H9 (cell line): ENCODE data around the gene CHMP4A. TPM values are rescaled to one million over a fixed set of nuclear protein-coding genes. Genes with fewer than 3 reads are reported as not detected.

Experiments
- DNase-seq: peaks from one replicate; pipeline ENCODE4 v3.0.0-alpha.2; 2017
- H2AFZ ChIP-seq: one replicate; pipeline ENCODE4 v1.6.1; 2013; ENCODE audit warnings: mild to moderate bottlenecking, low read length, control low read depth, moderate library complexity
- H2AK5ac ChIP-seq: 2 replicates; pipeline ENCODE4 v1.6.1; 2013; ENCODE audit warnings: low read length, control low read depth, mixed read lengths; ENCODE audit not compliant: insufficient read length
- H2BK120ac ChIP-seq: one replicate; pipeline ENCODE4 v1.6.1; 2013; ENCODE audit warnings: low read depth, mild to moderate bottlenecking, low read length, control low read depth, inconsistent platforms; ENCODE audit not compliant: poor library complexity, severe bottlenecking
- H2BK12ac ChIP-seq: 2 replicates; pipeline ENCODE4 v1.6.1; 2013; ENCODE audit warnings: low read length, control low read depth, mixed read lengths, low read depth; ENCODE audit not compliant: insufficient read length
- H2BK15ac ChIP-seq: 2 replicates; pipeline ENCODE4 v1.6.1; 2013; ENCODE audit warnings: low read depth, low read length, control low read depth
- H2BK20ac ChIP-seq: one replicate; pipeline ENCODE4 v1.6.1; 2013; ENCODE audit warnings: low read depth, mild to moderate bottlenecking, low read length, control low read depth, inconsistent platforms; ENCODE audit not compliant: poor library complexity, severe bottlenecking
- H2BK5ac ChIP-seq: 2 replicates; pipeline ENCODE4 v1.6.1; 2013; ENCODE audit warnings: low read length, control low read depth, mixed read lengths; ENCODE audit not compliant: insufficient read length
- H3K14ac ChIP-seq: 2 replicates; pipeline ENCODE4 v1.6.1; 2013; ENCODE audit warnings: low read length, control low read depth; ENCODE audit not compliant: insufficient read depth
- H3K18ac ChIP-seq: 2 replicates; pipeline ENCODE4 v1.6.1; 2013; ENCODE audit warnings: low read depth, mild to moderate bottlenecking, mixed read lengths, low read length, control low read depth; ENCODE audit not compliant: insufficient read length
- H3K23ac ChIP-seq: 2 replicates; pipeline ENCODE4 v1.6.1; 2013; ENCODE audit warnings: low read length, control low read depth, mixed read lengths, low read depth; ENCODE audit not compliant: insufficient read length
- H3K23me2 ChIP-seq: 2 replicates; pipeline ENCODE4 v1.6.1; 2013; ENCODE audit warnings: low read depth, mild to moderate bottlenecking, mixed read lengths, low read length, control low read depth; ENCODE audit not compliant: insufficient read length, poor library complexity, severe bottlenecking
- H3K27ac ChIP-seq: 2 replicates; pipeline ENCODE4 v1.5.1; 2013; ENCODE audit warnings: low read length, control low read depth, mixed read lengths, low read depth; ENCODE audit not compliant: insufficient read length
- H3K27me3 ChIP-seq: 2 replicates; pipeline ENCODE4 v1.6.1; 2013; ENCODE audit warnings: low read length, control low read depth, inconsistent platforms; ENCODE audit not compliant: insufficient read depth
- H3K4ac ChIP-seq: 2 replicates; pipeline ENCODE4 v1.6.1; 2013; ENCODE audit warnings: low read depth, mild to moderate bottlenecking, control low read depth, inconsistent platforms, low read length, moderate library complexity
- H3K4me1 ChIP-seq: 2 replicates; pipeline ENCODE4 v1.6.1; 2013; ENCODE audit warnings: low read length, control low read depth, inconsistent platforms; ENCODE audit not compliant: insufficient read depth
- H3K4me2 ChIP-seq: 2 replicates; pipeline ENCODE4 v1.6.1; 2013; ENCODE audit warnings: low read length, control low read depth, mixed read lengths; ENCODE audit not compliant: insufficient read length, insufficient read depth
- H3K56ac ChIP-seq: 2 replicates; pipeline ENCODE4 v1.6.1; 2013; ENCODE audit warnings: low read depth, mild to moderate bottlenecking, mixed read lengths, low read length, control low read depth; ENCODE audit not compliant: insufficient read length
- H3K79me1 ChIP-seq: 2 replicates; pipeline ENCODE4 v1.6.1; 2013; ENCODE audit warnings: low read depth, mild to moderate bottlenecking, moderate library complexity, low read length, control low read depth, inconsistent platforms; ENCODE audit not compliant: insufficient read depth, poor library complexity, severe bottlenecking
- H3K79me2 ChIP-seq: 2 replicates; pipeline ENCODE4 v1.6.1; 2013; ENCODE audit warnings: low read length, control low read depth, inconsistent platforms; ENCODE audit not compliant: insufficient read depth
- H3K9ac ChIP-seq: 2 replicates; pipeline ENCODE4 v1.6.1; 2013; ENCODE audit warnings: low read length, control low read depth, mixed read lengths; ENCODE audit not compliant: insufficient read length; ENCODE audit errors: extremely low read depth
- H3K9me3 ChIP-seq: one replicate; pipeline ENCODE4 v1.6.1; 2013; ENCODE audit warnings: low read depth, low read length, inconsistent platforms; ENCODE audit not compliant: control insufficient read depth
- H3T11ph ChIP-seq: one replicate; pipeline ENCODE4 v1.6.1; 2013; ENCODE audit warnings: mild to moderate bottlenecking, low read length, control low read depth, inconsistent platforms
- H4K20me1 ChIP-seq: one replicate; pipeline ENCODE4 v1.6.1; 2013; ENCODE audit not compliant: control insufficient read depth, insufficient read length, insufficient read depth
- H4K5ac ChIP-seq: 2 replicates; pipeline ENCODE4 v1.6.1; 2013; ENCODE audit warnings: low read depth, mild to moderate bottlenecking, mixed read lengths, low read length, control low read depth; ENCODE audit not compliant: insufficient read length
- H4K8ac ChIP-seq: replicated peaks from 2 replicates; pipeline ENCODE4 v1.6.1; 2013; ENCODE audit warnings: low read length, control low read depth, mixed read lengths, low read depth; ENCODE audit not compliant: insufficient read length
- H4K91ac ChIP-seq: 2 replicates; pipeline ENCODE4 v1.6.1; 2013; ENCODE audit warnings: low read depth, mild to moderate bottlenecking, moderate library complexity, mixed read lengths, low read length, control low read depth; ENCODE audit not compliant: insufficient read length
- H3K27ac Mint-ChIP-seq, 3 experiments: 2 replicates in 2 of 3; 3 replicates in 1 of 3; pipeline ENCODE4 v1.8.0; 2020 to 2021; ENCODE audit warnings: mixed read lengths in 3 of 3, mild to moderate bottlenecking in 1 of 3, moderate library complexity in 1 of 3
- H3K27me3 Mint-ChIP-seq: 2 replicates; pipeline ENCODE4 v1.8.0; 2021; ENCODE audit warnings: low read depth, mild to moderate bottlenecking, moderate library complexity, mixed read lengths
- H3K36me3 Mint-ChIP-seq, 3 experiments: 2 replicates in 2 of 3; 3 replicates in 1 of 3; pipeline ENCODE4 v1.8.0; 2020 to 2021; ENCODE audit warnings: low read depth in 3 of 3, mixed read lengths in 3 of 3; ENCODE audit not compliant: insufficient read depth in 1 of 3
- H3K4me1 Mint-ChIP-seq, 2 experiments: 2 replicates each; pipeline ENCODE4 v1.8.0; 2020; ENCODE audit warnings: mixed read lengths in 2 of 2
- H3K4me3 Mint-ChIP-seq, 2 experiments: 2 replicates in 1 of 2; 3 replicates in 1 of 2; pipeline ENCODE4 v1.8.0; 2020 to 2021; ENCODE audit warnings: mild to moderate bottlenecking in 2 of 2, mixed read lengths in 2 of 2, moderate library complexity in 1 of 2
- H3K9me3 Mint-ChIP-seq, 2 experiments: 2 replicates in 1 of 2; 3 replicates in 1 of 2; pipeline ENCODE4 v1.8.0; 2020; ENCODE audit warnings: mild to moderate bottlenecking in 2 of 2, mixed read lengths in 2 of 2, moderate library complexity in 1 of 2
- CTCF ChIP-seq: fragments of 200-600 bp; sonication (generic); conservative IDR thresholded peaks from 3 replicates; pipeline ENCODE4 v1.8.0; 2021; ENCODE audit warnings: antibody characterized with exemption, mild to moderate bottlenecking
- WGBS: extraction: QIAGEN DNeasy Blood & Tissue Kit; methylation state at CpG from one replicate; pipeline ENCODE4 v1.1.7; 2013; ENCODE audit warnings: missing lambda C conversion rate, low lambda C conversion rate, mixed read lengths; ENCODE audit not compliant: insufficient read length; ENCODE audit errors: extremely low coverage; 5-methylcytosine and 5-hydroxymethylcytosine counted together
- total RNA-seq: library from RNA; stranded (reverse); gene quantifications from 2 replicates; pipeline ENCODE4 v1.2.1, GENCODE V29; 2021

Gene CHMP4A
- total RNA-seq, 1 experiment from 2014 or later: 46.2 TPM

DNA sequence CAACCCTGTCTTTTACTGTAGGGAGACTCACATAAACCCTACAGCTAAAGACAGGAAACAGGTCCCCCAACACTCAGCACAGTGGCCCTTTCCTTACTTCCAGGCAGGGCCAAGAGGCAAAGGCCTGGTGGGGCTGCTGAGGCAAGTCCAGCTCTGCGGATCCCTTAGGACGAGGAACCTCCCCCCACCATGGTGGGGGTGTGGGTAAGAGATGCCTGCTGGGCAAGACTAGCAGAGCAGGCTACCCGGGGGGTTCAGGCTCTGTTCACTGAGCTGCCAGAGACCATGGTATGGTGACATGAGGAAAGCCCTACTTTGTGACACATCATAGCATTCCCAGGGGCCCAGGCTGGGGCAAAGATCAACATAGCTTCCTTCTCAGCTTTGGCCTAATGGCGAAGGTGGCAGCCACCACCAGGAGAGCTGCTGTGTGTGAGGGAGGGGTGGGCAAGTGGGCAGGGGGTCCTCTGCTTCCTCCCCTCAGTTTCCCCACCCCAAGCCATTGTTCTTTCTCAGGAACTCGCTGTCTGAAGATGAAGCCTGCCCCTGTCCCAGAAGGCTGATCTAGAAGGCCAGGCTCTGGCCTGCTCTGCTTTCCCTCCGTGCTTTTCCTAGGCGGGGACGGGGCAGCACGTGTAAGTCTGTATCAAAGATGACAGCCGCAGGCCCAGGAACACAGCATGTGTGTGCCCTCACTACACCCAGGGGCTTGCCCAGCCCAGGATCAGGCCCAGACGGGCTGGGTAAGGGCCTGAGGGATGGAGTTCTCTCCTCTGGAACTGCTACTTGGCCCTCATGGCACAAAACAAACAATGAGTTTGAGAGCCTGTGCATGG is 39.2 kb upstream of the CHMP4A start:
- Mint-ChIP-seq H3K4me1 (no peaks in the 10 kb centered on the region), H3K36me3 (no peaks in the 10 kb centered on the region), H3K4me3 (no peak overlapping the region), H3K9me3 (no peaks in the 10 kb centered on the region), H3K27me3 (no peaks in the 10 kb centered on the region; the same call in 1 of the 2 replicates), H3K27ac (no peak overlapping the region; a peak in 1 of 7 replicates)
- H2BK12ac ChIP-seq: no peak overlapping the region
- no peak overlapping the region for H2BK20ac ChIP-seq
- H2BK15ac ChIP-seq: no peak overlapping the region
- no peak overlapping the region for H3K4me2 ChIP-seq
- no peaks in the 10 kb centered on the region for H3K27me3 ChIP-seq
- H2AFZ ChIP-seq: no peak overlapping the region
- DNase-seq: no peak
- H3K23me2 ChIP-seq: no peaks in the 10 kb centered on the region
- H2AK5ac ChIP-seq: no peak overlapping the region
- H4K8ac ChIP-seq: no peak overlapping the region
- no peak overlapping the region for H3K14ac ChIP-seq
- H2BK5ac ChIP-seq: no peak overlapping the region
- no peak overlapping the region for H3K9ac ChIP-seq
- no CpG with 5 or more reads among the region's 11 CpGs for WGBS
- H4K20me1 ChIP-seq: no peaks in the 10 kb centered on the region
- no peaks in the 10 kb centered on the region for H3K79me1 ChIP-seq
- H2BK120ac ChIP-seq: no peak overlapping the region
- no peak for TF ChIP-seq CTCF
- no peaks in the 10 kb centered on the region for H3K4me1 ChIP-seq
- no peak overlapping the region for H3T11ph ChIP-seq
- H3K79me2 ChIP-seq: no peaks in the 10 kb centered on the region
- no peak overlapping the region for H3K56ac ChIP-seq
- H3K9me3 ChIP-seq: no peaks in the 10 kb centered on the region
- no peak overlapping the region for H3K18ac ChIP-seq
- no peak overlapping the region for H4K91ac ChIP-seq
- no peak overlapping the region for H3K4ac ChIP-seq
- H3K27ac ChIP-seq: no peak overlapping the region
- no peak overlapping the region for H4K5ac ChIP-seq
- no peak overlapping the region for H3K23ac ChIP-seq
